Endothelial cell of umbilical vein (primary cell): ENCODE results near the gene ROBO2.

Experiments
- EZH2 ChIP-seq: IDR thresholded peaks from 2 replicates; pipeline ENCODE4 v1.6.1; 2012; ENCODE audit warnings: borderline replicate concordance, low read depth, mild to moderate bottlenecking, moderate library complexity, low read length, inconsistent platforms; ENCODE audit not compliant: severe bottlenecking
- POLR2A ChIP-seq: IDR thresholded peaks from 2 replicates; pipeline ENCODE4 v1.6.1; 2012; ENCODE audit warnings: low read depth, mild to moderate bottlenecking, control low read depth, low read length
- TF ChIP-seq, protein P1 (sequence below), 2 donors: IDR thresholded peaks; 1 replicate in 1 of 2; 2 replicates in 1 of 2; pipeline ENCODE4 v1.5.1; 2011; ENCODE audit warnings: low read length in 2 of 2, mild to moderate bottlenecking in 2 of 2, moderate library complexity in 2 of 2, control low read depth in 1 of 2, inconsistent platforms in 1 of 2, low read depth in 1 of 2; ENCODE audit not compliant: insufficient read depth in 1 of 2; ENCODE audit errors: extremely low read depth in 1 of 2

DNA sequence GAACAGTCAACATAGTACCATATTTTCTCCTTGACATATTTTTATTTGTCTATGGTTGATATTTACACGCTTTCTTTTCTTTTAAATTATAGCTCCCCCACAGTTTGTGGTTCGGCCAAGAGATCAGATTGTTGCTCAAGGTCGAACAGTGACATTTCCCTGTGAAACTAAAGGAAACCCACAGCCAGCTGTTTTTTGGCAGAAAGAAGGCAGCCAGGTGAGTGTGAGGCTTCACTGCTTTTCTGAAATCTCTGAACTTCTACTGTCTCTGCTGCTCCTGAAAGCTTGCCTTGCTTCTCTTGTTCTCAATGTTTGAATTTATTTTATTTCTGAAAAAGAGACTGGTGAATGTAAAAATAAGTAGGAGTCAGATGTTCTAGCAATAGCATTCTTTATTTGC, 506.3 kb downstream of the ROBO2 start:
- TF ChIP-seq, protein P1, sequence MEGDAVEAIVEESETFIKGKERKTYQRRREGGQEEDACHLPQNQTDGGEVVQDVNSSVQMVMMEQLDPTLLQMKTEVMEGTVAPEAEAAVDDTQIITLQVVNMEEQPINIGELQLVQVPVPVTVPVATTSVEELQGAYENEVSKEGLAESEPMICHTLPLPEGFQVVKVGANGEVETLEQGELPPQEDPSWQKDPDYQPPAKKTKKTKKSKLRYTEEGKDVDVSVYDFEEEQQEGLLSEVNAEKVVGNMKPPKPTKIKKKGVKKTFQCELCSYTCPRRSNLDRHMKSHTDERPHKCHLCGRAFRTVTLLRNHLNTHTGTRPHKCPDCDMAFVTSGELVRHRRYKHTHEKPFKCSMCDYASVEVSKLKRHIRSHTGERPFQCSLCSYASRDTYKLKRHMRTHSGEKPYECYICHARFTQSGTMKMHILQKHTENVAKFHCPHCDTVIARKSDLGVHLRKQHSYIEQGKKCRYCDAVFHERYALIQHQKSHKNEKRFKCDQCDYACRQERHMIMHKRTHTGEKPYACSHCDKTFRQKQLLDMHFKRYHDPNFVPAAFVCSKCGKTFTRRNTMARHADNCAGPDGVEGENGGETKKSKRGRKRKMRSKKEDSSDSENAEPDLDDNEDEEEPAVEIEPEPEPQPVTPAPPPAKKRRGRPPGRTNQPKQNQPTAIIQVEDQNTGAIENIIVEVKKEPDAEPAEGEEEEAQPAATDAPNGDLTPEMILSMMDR (IDR thresholded peaks at IDR 0.05; ENCODE audit: extremely low read depth in 1 of 2, insufficient read depth in 1 of 2, low read depth in 1 of 2, low read length in 2 of 2) = no peak
- TF ChIP-seq POLR2A (no peak), EZH2 (no peak)
